HG02938 (cell line): Measurements from ENCODE around the gene TAF1B.
A peak's percentile ranks its signal among the peaks of the same experiment; 100 is the strongest.

Experiments used
- ATAC-seq: cut with Tn5 transposase; IDR thresholded peaks from one replicate; pipeline ENCODE4 v1.9.1; 2021; ENCODE audit warnings: mild to moderate bottlenecking, moderate library complexity; ENCODE audit not compliant: unreplicated experiment

The TAF1B gene

DNA sequence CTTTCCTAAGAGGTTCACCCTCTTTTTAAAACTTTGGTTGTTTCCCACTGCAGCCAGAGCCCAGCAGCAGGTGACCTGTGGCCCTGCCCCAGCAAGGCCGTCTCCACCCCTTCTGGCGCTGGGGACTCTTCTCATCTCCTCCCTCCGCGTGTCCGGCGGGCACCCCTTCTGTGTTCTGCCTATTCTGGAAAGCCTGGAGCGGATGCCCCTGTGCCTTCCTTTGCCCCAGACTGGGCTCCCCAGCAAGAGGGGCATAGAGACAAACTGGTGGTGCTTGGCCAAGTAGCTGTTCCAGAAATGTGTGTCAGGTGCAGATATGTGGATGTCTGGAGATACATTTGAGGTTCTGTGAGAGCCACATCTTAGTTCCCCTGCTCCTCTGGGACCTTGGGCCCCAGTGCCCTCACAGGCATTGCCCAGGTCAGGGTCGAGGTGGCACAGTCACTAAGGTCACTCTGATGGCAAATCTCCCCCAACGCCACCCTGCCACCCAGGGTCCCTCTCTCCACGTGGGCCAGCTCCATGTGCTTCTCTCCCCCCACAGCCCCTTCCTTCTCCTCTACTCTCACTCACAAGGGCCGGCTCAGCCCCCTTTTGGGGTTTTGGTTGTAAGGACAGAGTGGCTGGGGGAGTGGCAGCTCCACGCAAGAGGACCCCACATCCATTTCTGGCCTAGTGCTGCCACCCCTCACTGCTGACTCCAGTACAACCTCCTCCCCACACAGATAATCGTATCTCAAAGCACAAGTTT lies 35.5 kb upstream of the TAF1B start:
- ATAC-seq, result no peak

DNA sequence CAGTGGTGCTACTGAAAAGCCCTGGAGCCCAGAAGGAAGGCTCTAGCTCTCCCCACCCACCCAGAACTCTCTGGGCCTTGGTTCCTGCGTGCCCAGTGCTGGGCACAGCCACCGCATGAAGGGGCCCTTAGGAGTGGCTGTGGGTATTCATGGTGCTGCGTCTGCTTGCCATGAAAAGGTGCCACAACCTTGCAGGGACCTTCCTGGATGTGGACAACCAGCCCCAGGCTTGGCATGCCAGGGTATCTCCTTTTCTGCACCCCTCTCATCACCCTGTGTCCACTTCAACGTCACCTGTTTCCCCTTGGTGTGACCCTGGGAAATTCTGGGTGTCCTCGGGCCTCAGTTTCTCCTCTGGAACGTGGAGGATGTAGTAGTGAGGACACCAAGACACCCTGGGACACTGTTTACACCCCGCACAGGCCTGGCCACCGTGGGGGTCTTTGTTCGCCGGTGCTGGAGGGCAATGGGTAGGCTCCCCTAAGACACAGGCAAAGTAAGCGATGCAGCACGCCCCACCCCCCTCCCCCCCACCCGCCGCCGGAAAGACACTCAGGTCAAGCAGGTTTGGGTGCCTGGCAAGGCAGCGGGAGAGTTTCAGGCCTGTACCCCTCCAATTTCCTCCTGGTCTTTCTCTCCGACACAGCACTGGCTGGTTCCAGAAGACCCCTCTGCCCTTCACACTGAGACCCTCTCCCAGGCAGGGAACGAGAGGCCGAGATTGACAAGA lies 34.8 kb upstream of the TAF1B start:
- no peak for ATAC-seq

DNA sequence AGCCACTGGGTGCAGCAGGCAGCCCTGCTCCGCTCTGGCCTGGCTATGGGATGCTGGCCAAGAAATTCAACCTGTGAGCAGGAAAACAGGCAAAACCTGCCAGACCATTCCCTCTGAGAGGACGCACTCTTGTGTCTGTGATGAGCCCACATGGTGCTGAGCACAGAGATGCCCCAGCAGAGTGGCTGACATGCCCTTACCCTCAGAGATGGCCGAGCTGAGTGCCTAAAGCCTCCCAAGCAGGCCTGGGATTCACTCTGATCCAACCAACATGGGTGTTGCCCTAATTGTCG lies 34.3 kb upstream of the TAF1B start:
- ATAC-seq, result no peak

DNA sequence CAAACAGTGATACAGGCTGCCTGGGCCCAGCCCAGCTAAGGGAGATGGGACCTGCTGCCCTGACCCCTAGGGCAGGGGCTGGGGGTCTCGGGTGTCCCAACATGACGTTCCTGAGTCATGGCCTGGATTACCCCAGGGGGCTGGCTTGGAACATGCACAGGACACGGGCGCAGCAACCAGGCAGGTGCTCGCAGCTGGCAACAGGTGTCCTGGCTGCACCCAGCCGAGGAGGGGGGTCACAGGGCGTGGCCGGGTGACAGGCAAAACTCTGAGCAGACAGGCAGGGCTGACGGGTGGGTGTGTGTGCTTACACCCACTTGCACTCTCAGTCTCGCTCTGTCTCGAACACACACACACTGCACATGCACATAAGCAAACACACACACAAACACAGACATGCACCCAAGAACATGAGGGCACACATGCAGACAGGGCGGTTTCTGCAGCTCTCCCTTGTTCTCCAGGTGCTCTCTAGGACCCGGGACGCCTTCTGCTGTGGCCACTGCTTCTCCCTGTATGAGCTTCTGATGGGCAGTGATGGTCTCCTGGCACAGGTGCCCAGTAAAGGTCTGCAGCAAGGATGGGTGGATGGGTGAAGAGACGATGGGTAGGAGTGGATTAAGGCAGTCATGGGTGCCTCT lies 33.7 kb upstream of the TAF1B start:
- no peak for ATAC-seq

DNA sequence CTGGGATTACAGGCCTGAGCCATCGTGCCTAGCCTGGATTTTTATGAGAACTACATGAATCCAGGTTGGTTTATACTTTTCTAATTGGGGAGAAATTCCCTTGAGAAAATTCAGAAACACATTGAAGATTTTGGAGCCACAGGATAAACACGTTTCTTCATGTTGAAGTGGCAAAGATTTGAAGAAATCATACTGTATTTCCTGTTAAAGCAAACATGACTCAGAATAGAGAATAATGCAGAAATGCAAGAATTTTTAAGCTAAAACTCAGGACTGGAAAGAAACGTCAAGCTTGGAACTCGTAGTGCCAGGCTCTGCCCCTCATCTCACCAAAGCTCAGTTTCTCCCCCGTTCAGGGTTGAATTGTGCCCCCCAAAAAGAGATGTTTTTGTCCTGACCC lies 32.1 kb upstream of the TAF1B start:
- ATAC-seq, result no peak

DNA sequence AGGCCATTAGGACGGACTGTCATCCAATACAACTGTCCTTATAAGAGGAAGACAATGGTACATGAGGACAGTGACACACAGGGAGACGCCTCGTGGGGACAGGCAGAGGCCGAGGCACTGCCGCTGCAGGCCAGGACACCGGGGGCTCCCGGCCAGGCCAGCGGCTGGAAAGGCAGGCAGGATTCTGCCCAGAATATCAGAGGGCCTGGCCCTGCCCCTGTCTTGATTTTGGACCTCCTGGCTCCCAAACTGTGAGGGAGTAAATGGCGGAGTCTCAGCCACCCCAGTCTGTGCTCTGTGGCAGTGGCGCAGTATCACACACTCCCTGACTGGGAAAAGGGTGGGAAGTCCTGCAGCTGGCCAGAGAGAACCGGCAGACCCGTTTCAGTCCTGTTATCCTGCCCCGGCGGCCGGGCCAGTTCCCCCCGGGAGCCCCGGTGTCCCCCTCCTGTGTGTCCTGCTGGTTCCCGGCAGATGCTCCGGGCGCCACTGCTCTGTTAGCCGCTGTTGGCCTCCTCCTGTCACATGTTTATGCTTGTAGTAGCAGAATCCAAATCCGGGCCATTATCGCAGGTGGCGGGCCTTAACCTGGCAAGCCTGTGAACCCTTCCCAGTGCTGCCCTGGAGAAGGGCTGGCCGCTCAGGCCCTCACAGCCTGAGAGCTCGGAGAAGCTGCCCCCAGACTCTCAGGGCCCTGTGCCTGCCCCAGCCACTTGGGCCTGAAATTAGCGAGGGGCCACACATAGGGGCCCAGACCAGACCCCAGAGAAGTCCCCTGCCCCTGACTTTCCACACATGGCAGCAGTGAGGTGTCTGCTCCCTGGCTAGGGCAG lies 31.4 kb upstream of the TAF1B start:
- no peak for ATAC-seq

DNA sequence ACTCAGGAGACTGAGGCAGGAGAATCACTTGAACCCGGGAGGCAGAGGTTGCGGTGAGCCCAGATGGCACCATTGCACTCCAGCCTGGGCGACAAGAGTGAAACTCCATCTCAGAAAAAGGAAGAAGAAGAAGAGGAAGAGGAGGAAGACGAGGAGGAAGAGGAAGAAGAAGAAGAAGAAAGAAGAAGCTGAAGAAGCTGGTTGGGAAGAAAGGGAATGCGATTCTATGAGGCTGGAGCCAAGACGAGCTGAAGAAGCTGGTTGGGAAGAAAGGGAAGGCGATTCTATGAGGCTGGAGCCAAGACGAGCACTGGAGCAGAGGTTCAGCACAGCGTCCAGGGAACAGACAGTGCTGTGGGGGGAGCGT lies 30.3 kb upstream of the TAF1B start:
- no peak for ATAC-seq

DNA sequence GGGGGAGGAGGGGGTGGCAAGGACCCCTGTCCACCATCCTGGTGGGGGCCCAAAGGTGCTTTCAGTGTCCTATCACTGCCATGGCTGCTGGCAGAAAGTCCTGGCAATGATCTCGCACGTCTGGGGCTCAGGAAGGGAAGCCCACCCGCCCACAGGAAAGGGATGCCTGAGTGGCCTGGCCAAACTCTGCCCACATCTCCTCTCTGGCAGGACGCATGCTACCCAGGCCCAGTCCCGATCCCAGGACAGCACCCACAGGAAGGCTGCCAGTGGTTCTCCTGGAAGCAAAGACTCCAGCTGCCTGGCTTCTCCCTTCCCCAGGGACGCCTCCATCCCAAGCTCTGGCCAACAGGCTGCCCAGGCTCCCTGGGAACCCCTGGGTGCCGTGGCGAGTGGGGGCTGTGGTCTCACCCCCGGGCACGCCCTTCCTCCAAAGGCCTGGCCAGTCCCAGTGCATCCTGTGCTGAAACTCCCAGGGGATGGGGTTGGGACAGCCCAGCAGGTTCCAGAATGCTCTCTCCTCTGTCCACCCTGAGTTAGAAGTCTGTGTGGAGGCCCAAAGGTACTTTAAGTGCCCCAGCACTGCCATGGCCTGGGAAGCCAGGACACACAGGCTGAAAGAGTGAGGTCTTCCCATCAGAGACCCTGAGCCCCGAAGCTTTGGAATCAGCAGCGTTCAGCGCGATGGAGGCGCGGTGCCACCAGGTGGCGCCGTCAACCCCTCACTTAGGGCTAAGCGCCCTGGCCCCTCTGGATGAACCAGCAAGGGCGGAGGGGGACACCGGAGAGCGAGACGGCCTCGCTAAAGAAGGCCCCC lies 29.8 kb upstream of the TAF1B start:
- peak; percentile 56 for ATAC-seq

DNA sequence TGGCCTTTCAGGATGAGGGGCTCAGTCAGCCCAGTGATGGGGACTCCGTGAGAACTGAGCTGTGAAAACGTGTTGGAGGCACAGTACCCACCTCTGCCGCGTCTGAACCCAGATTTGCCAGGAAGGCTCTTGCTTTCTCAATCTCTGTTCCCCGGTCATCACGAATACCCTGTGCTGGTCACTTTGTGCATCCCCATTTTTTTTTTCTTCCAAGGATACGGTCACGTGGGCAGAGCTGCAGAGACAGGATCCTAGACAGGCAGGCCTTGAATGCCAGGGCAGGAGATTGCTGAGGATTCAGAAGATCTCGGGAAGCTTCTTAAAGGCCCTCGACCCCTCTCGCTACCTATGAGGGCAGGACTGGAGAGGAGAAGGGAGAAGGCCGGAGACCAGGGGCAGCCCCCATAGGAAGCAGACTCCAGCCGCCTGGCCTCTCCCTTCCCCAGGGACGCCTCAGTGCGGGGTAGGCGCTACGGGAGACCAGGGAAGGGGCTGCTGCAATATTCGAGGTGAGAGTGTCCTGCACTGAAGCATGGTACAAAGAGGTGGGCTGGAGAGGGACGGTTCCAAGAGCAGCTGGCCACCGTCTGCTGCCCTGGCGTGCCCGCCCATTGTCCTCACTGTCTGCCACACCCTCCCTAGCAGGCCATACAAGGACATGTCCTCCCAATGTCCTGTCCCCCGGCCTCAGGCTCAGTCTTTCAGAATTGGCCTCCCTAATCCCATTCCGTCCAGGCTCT lies 29.0 kb upstream of the TAF1B start:
- ATAC-seq, result no peak

DNA sequence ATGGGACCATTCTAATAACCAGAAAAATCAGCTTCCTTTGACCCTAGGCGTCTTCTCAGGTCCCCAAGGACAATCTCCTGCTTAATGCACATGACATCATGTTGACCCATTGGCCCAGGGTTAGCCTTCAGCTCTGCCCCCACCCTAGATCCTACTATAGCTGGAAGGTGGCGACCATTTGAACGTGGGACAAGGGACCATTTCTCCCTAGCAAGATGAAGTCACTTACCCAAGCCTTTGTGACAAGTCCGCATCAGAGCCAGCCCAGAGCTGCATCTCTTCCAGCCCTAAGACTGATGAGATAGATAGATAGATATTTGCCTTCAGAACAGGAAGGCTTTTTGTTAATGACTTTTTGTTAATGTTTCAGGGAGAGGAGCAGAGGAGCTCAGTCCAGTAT lies 28.2 kb upstream of the TAF1B start:
- ATAC-seq, result no peak

DNA sequence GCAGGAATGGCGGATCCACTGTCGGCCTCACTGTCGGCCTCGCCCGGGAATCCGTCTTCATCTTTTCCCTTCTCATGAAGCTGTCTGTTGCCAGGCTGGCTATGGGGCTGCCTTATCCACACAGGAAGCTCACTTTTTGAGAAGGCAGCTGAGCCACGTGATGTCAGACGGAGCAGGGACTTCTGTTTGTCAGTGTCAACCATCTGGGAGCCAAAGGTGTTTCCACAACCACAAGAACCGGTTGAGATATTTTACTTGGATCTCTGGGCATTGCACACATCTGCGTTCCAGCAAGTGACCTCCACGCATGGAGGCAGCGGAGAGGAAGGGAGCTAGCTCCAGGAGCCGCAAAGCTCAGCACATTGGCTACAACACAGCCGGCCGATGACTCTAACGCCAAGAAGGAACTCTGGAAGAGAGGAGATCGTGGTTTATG lies 27.4 kb upstream of the TAF1B start:
- no peak for ATAC-seq

DNA sequence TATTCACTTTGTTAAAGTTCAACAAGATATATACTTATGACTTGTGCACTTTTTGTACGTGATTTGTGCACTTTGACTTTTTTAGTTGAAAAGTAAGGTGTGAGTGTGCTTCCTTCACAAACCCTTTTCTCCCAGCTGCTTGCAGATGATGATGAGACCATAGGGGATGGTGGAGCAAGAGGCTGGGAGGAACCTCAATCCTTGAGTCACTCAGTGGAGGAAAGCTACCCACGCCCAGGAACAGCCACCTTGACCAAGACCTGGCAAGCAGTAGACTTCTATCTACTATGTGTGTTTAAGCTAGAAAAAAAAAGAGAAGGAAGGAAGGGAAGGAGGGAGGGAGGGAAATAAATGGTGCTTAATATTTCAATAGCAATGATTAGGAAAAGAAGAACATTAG lies 25.2 kb upstream of the TAF1B start:
- ATAC-seq, result no peak

DNA sequence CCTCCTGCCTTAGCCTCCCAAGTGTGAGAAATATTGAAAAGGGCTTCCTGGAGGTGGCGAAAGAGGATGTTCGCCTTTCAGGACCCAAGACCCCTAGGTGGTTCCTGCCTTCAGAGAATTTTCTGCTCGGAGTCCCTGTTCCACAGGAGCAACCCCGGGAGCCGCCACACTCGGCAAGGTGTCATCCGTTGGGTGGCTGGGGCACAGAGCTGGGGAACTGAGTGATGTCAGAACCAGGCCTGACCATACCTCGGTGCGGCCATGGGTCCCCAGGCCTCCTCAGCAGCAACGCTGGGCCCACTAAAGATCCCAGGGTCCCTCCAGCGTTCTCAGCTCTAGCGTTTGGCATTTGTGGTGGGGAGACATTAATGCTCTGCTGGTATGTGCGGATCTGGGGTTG lies 23.7 kb upstream of the TAF1B start:
- no peak for ATAC-seq

DNA sequence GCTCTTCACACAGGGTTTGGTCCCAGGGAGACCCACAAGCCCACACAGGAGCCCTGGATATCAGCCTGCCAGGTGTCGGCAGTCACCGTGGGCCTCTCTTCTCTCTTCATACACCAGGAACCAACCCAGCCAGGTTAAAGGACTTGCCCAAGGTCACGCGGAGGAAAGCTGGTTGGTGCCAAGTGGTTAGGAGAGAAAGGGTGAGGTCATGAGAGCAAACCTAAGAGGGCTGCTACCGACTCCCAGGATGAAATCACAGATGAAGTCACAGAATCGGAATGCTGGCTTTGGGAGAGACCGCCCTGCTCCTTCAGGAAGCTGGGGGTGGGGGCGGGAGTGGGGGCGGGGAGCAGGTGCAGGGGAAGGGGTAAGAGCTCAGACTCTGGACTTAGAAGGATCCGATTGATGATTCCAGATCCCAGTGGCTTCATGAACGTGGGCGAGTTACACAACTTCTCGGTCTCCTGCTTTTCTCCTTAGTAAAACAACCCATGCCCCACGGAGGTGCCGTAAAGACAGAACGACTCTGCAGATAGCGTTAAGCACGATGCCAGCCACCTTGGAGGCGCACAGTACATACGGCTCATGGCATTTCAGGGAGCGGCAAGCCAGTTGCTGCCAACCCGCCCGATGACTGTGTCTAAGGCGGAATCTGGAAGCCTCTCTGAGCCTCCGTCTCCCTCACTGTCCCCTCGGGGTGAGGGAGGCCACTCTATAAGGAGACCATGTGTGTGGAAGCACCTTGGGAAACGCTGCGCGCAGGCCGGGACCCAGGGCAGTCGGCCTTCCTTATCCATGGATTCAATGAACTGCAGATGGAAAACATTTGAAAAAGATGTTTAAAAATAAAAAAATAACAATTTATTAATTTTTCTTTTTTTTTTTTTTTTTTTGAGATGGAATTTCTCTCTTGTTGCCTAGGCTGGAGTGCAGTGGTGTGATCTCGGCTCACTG lies 23.0 kb upstream of the TAF1B start:
- no peak for ATAC-seq

DNA sequence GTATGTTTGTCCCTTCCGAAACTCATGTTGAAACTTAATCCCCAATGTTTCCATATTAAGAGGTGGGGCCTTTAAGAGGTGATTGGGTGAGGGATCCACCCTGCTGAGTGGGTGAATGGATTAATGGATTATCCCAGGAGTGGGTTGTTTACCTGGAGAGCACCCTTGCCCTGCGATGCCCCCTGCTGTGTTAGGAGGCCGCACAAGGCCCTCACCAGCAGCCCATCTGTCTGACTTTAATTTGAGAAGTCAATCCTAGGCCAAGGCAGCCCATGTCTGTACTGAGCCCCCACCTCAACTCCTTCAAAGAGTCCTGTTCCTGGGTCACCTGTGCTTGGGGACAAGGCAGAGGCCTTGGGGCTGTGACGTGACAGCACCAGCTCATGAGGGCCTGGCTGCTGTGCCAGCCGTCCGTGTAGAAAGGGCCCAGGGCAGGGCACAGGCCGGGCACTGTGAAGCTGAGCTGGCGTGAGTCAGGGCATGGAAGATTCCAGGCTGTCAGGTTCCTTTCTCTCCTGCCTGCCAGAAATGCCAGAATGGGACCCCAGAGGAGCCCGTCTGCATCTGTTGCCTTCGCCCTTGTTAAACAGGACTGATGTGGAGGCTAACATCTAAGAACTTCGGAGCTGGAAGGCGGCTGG lies 21.3 kb upstream of the TAF1B start:
- ATAC-seq, result no peak

DNA sequence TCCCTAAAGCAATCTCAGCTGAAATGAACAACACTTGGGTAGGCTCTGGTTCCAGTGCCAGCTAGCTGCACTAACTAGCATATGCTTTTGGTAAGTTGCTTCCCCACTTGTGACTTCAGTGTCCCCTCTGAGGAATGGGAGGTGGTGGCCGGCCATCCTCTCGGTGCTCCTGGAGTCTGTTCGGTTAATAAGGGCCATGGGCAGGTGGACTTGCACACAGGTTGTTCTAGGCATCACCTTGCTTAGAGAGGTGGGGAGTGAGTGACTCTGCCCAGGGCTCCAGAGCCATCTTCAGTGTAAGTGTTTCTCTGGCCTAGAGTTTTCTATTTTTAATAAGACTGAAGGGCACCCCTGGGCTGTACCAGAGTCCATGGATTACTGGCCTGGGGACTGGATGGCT lies 18.8 kb upstream of the TAF1B start:
- no peak for ATAC-seq

DNA sequence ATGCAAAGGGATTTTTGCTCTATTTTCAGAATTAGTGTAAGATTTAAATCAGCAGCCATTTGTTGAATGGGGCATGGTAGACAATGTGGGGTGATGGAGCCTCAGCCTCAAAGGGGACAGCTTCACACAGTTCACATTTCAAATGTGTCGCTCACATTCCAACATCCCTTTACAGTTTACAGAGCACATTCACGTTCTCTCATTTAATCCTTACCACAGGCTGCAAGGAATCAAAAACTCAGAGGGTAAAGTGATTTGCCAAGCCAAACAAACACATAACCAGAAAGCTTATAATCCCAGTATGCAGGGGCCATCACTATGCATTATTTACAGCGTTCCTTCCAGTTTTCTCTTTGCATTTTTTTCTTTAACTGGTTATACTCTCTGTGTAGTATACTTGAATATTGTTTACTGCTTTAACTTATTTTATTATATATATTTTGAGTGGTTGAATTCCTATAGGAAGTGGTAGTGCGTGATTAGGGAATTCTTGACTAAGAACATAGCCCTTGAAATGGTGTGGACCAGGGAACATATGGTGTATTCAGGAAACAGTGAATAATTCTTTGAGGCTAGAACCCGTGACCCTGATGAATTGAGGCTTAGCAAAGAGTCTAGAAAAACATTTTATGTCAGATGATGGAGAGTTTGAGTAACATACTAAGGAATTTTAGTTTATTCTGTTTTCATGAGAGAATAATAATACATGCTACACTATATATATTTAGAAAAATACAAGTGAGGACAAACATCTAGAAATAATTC lies 18.1 kb upstream of the TAF1B start:
- no peak for ATAC-seq

DNA sequence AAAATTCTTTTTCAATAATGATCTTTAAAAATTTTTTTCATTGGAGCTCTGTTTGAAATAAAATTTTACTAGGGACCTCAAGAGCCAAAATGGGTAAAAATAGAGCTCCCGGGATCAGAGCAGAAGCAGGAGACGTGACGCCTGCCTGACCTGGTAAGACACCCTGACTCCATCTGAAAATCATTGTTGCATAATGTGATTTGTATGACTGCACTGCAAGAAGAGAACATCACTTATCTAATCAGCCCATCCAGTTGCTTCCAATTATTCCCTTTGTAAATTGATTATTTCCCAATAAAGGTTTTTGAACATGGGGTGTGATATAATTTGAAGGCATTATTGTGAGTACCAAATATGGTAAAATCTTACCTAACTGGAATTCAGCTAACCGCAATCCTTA lies 17.1 kb upstream of the TAF1B start:
- ATAC-seq, result no peak
